GM21360 (cell line): ENCODE measurements around the gene UGT1A6.
"Not testable (repeated sequence)": the region's sequence is repeated elsewhere in the genome, so short reads cannot be mapped to it uniquely, and the experiment has no call there.

Source experiments
- ATAC-seq: cut with Tn5 transposase; IDR thresholded peaks from one replicate; pipeline ENCODE4 v1.9.1; 2021; ENCODE audit warnings: mild to moderate bottlenecking, moderate library complexity; ENCODE audit not compliant: unreplicated experiment

Gene UGT1A6

GRCh38 chr2:233714121-233714520 lies 21.4 kb downstream of the UGT1A6 start:
- no peak for ATAC-seq

- ATAC-seq = no peak
Measured at GRCh38 chr2:233718552-233718951, 25.9 kb downstream of the UGT1A6 start, which contains the start of gene UGT1A4. UGT1A4 (plus strand) TSS chr2:233718736; CDS start chr2:233718821, 85 bp downstream.

- no peak for ATAC-seq
Measured at GRCh38 chr2:233728723-233729301, 36.1 kb downstream of the UGT1A6 start, which contains the start of gene UGT1A3. UGT1A3 (plus strand) TSS chr2:233729042; CDS start chr2:233729127, 85 bp downstream.

DNA sequence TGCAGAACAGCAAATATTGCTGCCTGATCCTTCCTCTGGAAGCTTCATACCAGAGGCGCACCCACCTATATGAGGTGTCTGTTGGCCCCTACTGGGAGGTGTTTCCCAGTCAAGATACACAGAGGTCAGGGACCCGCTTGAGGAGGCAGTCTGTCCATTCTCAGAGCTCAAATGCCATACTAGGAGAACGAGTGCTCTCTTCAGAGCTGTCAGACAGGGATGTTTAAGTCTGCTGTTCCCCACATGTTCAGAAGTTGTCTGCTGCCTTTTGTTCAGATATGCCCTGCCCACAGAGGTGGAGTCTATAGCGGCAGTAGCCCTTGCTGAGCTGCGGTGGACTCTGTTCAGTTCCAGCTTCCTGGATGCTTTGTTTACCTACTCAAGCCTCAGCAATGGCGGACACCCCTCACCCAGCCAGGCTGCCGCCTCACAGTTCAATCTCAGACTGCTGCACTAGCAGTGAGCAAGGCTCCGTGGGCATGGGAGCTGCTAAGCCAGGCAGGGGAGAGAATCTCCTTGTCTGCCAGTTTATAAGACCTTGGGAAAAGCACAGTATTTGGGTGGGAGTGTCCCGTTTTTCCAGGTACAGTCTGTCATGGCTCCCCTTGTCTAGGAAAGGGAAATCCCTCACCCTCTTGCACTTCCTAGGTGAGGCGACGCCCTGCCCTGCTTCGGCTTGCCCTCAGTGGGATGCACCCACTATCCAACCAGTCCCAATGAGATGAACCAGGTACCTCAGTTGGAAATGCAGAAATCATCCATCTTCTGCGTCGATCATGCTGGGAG lies 44.4 kb downstream of the UGT1A6 start:
- not testable (repeated sequence) for ATAC-seq

- ATAC-seq = no peak
Measured at GRCh38 chr2:233740870-233741269, 48.2 kb downstream of the UGT1A6 start.

DNA sequence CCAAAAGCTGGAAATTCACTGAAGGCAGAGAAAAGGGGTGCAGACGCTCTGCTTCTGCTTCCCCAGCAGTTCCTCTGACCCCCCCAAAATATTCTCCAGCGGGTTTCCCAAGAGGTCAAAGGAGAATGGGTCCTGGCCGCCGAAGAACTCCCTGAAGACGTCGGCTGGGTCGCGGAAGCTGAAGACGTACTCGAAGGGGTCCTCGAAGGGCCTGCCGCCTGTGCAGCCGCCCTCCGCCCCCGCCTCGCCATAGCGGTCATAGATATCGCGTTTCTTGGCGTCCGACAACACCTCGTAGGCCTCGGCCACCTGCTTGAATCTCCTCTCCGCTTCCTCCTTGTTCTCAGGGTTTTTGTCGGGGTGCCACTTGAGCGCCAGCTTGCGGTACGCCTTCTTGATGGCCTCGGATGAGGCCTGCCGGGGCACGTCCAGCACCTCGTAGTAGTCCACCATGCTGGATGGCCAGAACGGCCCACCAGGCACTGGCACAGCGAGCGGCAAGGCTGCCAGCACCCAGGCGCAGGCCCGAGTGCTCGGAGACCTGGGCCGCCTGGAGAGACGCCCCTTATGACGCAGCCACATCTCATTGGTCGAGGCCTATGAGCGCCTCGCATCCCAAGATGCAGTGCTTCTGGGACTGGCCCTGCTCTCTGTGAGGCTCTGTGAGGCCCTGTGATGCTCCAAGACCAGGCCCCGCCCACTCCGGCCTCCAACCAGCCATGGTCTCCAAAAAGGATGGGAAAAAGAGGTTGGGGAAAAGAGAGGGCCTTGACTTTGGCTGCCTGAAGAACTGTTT lies 51.0 kb downstream of the UGT1A6 start:
- no peak for ATAC-seq

GRCh38 chr2:233745073-233745755 lies 52.5 kb downstream of the UGT1A6 start:
- ATAC-seq = no peak

DNA sequence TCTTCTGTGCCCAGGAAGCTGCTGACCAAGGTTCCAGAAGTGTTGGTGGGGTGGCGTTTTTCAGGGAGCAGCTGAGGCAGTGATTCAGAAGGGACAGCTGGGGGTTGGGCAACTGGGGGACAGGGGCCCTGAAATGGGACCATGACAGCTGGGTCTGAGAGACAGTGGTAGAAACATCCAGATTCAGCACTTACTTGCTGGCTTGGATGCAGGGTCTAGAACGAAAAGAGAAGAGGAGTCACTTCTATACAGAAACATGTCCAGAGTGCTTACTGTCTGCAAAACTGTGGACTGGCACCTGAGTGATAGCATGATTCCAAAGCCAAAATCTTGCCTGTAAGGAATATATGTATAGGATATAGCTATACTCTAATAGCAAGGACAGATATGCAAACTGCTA lies 53.1 kb downstream of the UGT1A6 start:
- ATAC-seq = not testable (repeated sequence)

GRCh38 chr2:233746475-233747282 lies 54.0 kb downstream of the UGT1A6 start:
- ATAC-seq = no peak

DNA sequence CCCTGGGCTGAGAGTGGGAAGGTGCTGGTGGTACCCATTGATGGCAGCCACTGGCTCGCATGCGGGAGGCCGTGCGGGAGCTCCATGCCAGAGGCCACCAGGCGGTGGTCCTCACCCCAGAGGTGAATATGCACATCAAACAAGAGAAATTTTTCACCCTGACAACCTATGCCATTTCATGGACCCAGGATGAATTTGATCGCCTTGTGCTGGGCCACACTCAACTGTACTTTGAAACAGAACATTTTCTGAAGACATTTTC lies 54.5 kb downstream of the UGT1A6 start:
- ATAC-seq = no peak

DNA sequence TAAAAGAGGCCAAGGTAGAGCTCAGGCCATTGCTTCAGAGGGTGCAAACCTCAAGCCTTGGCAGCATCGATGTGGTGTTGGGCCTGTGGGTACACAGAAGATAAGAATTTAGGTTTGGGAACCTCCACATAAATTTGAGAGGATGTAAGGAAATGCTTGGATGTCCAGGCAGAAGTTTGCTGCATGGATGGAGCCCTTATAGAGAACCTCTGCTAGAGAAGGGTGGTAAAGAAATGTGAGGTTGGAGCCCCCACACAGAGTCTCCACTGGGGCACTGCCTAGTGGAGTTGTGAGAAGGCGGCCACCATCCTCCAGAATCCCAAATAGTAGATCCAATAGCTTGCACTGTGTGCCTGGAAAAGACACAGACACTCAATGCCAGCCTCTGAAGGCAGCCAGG lies 58.0 kb downstream of the UGT1A6 start:
- ATAC-seq = not testable (repeated sequence)

DNA sequence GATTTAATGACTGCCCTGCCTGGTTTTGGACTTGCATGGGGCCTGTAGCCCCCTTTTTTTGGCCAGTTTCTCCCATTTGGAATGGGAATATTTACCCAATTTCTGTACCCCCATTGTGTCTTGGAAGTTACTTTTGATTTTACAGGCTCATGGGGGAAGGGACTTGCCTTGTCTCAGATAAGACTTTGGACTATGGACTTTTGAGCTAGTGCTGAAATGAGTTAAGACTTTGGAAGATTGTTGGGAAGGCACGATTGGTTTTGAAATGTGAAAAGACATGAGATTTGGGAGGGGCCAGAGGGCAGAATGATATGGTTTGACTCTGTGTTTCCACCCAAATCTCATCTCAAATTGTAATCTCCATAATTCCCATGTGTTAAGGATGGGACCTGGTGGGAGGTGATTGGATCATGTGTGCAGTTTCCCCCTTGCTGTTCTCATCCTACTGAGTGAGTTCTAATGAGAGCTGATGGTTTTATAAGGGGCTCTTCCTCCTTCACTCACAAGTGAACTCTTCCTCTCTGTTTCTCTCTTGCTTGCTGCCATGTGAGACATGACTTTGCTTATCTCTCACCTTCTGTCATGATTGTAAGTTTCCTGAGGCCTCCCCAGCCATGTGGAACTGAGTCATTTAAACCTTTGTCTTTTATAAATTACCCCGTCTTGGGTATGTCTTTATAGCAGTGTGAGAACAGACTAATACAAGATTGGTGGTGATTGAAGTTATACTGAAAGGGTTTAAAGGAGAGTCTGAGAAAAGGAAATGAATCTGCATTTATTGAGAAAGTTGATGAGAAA lies 58.7 kb downstream of the UGT1A6 start:
- not testable (repeated sequence) for ATAC-seq

DNA sequence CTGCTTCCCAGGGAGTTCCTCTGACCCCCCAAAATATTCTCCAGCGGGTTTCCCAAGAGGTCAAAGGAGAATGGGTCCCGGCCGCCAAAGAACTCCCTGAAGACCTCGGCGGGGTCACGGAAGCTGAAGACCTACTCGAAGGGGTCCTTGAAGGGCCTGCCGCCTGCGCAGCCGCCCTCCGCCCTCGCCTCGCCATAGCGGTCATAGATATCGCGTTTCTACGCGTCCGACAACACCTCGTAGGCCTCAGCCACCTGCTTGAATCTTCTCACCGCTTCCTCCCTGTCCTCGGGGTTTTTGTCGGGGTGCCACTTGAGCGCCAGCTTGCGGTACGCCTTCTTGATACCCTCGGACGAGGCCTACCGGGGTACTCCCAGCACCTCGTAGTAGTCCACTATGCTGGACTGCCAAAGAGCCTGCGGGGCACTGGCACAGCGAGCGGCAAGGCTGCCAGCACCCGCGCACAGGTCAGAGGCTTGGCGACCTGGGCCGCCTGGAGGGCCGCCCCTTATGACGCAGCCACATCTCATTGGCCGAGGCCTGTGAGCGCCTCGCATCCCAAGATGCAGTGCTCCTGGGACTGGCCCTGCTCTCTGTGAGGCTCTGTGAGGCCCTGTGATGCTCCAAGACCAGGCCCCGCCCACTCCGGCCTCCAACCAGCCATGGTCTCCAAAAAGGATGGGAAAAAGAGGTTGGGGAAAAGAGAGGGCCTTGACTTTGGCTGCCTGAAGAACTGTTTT lies 62.4 kb downstream of the UGT1A6 start:
- no peak for ATAC-seq

- ATAC-seq = no peak
Measured at GRCh38 chr2:233756429-233757081, 63.9 kb downstream of the UGT1A6 start.

DNA sequence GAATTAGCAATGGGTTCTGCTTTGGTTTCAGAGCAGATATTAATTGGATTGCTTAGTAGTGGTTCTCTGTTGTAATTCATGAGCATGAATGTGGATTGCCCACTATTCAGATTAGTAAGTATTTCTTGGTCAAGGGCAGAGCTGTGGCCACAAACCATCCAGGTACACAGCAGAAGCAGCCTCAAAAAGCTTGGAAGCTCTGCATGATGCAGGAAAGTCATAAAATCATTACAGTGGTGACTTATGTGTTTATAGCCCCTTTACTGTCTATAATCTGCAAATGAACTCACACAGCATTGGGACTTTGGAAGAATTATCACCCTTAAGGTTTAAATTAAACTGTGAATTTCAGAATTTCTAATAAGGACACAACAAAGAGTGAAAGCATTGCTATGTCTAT lies 65.5 kb downstream of the UGT1A6 start:
- no peak for ATAC-seq

- no peak for ATAC-seq
Measured at GRCh38 chr2:233758849-233759248, 66.2 kb downstream of the UGT1A6 start.

GRCh38 chr2:233760043-233760442 lies 67.4 kb downstream of the UGT1A6 start, which contains the start of gene UGT1A1:
UGT1A1 (plus strand) TSS chr2:233760270; CDS start chr2:233760288, 18 bp downstream.
- ATAC-seq = no peak

GRCh38 chr2:233761040-233761769 lies 68.5 kb downstream of the UGT1A6 start:
- ATAC-seq = no peak
